ENCODE results near the gene AFDN.

The AFDN gene

DNA sequence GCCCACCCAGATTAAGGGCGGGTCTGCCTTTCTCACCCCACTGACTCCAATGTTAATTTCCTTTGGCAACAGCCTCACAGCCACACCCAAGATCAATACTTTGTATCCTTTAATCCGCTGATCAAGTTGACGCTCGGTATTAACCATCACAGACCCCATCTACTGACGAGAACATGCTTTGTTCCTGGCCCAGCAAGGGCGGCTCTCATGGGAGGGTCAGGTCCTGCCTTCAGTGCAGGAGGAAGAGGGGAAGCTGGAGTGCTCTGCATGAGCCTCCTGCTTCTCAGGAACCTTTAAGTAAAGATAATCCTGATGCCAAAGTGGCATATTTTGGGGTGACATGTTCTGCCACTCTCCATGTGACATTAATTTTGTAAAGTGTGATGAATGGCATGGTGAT lies 179.1 kb downstream of the AFDN start:
- no peak for DNase-seq

DNA sequence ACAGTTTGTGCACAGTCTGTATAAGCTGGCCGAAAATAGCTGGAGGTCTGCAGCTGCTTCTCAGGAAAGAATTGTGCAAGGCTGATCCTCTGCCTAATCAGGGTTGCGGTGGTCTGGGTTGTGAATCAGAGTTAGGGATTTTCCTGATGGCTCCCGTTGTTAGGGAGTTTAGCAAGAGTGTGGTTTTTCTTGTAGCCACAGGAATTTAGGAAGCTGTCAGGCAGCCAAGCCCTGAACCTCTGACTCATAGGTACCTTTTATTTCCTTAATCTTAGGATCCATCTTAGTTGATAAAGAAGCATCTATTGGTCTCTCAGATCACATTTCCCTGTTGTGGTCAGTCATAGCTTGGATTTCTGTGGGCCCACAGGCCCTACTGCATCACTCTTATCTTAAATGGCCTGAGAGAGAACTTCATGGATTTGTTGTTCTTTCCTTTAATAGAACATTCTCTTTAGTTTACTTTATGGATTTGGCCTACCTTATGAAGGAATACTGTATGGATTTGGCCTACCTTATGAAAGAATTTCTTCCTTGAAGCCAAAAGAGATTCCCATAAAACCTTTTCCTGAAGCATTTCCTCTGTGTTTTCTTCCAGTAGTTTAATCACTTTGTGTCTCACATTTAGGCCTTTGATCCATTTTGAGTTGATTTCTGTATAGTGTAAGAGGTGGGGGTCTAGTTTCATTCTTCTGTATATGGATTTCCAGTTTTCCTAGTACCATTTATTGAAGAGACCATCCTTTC lies 181.1 kb downstream of the AFDN start:
- no peak for DNase-seq

DNA sequence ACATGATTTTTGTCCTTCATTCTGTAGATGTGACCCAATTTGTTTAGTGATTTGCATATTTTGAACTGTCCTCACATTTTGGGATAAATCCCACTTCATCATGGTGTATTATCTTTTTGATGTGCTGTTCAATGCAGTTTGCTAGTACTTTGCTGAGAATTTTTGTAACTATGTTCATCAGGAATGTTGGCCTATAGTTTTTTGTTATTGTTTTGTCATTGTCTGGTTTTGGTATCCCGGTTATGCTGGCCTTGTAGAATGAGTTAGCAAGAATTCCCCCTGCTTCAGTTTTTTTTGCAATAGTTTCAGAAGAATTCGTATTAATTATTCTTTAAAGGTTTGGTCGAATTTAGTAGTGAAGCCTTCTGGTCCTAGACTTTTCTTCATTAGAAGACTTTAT lies 182.6 kb downstream of the AFDN start:
- DNase-seq = no peak

DNA sequence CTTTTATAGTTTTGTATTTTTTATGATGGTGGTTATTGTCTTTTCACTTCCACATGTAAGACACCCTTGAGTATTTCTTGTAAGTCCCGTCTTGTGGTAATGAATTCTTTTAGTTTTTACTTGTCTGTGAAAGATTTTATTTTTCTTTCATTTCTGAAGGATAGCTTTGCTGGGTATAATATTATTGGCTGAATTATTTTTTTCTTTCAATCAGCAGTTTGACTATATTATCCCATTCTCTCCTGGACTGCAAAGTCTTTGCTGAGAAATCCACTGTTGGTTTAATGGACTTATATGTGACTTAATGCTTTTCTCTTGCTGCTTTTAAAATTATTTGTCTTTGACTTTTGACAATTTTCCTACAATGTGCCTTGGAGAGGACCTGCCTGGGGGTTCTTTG lies 184.6 kb downstream of the AFDN start:
- DNase-seq = no peak

DNA sequence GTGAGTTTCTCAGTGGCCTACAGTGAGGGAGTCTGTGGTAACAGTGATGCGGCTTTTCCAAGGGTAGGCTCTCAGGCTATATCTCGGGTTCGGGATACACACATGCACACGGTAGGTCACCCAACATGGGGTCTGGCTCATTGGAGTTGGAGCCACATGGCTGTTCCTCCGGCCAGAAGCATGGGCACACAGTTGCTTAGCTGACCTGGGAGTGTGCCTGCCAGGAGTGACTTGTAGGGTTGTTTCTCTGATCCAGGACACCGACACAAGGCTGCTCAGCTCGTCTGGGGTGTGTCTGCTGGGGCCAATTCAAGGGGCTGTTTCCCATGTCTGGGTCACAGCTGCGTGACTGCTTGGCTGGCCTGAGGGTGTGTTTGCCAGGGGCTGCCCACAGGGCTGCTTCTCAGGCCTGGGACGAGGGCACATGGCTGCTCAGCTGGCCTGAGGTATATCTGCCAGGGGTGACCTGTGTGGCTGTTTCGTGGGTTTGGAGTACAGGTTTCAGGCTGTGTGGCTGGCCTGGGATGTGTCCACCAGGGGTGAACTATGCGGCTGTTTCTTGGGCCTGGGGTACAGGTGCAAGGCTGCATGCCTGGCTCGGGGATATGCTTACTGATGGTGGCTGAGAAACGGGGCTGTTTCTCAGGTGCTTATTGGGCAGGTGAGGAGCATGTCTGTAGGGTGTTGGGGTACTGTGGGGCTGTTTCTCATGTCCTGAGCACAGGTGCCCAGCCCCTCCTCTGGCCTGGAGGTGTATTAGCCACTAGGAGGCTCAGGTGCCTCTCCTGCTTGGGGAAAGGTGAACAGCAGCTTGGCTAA lies 185.9 kb downstream of the AFDN start:
- DNase-seq = no peak

DNA sequence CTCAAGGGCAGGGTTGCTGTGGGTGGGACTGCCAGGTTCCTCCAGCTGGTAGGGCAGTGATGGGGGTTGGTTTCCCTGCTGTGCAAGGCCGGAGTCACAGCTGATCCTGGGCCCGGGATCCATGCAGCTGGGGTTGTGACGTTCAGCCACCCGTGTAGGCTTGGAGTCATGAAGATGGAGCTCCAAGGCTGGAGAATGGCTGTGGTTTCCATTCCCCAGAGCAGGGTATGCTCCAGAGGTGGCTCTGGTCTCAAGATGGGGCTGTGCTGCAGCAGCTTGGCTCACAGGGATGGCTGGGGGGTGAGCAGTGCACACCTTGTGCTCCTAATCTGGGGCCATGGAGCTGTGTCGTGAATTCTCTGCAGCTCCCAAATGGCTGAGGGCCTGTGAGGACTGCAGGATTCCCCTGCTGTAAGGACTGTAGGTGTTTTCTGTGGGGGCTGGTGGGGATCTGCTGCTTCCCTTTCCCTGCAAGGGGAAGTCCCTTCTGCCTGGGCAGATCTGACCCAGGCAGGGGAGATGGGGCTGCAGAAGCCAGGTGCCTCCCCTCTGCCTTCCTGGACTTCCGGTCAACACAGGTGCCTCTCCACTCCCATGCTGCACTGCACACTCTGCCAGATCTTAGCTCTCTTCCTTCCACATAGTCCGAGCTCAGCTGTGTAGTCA lies 186.7 kb downstream of the AFDN start:
- no peak for DNase-seq

DNA sequence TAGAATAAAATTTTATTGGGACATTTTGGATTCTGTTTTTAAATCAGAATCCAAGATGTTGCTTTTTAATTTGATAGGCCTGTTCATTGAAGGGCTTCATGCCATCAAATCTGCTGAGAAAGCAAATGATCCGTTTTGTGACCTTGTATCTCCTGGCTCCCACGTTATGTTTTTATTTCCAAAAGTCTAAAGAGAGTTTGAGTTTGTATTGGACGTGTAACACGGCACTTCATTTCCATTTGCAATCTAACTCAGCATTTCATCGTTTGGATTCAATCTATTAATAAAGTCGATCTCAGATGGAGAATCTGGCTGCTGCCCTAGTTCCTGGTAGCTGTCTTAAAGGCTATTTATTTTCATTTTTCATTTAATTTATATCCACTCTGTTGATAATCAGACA lies 187.7 kb downstream of the AFDN start:
- no peak for DNase-seq

DNA sequence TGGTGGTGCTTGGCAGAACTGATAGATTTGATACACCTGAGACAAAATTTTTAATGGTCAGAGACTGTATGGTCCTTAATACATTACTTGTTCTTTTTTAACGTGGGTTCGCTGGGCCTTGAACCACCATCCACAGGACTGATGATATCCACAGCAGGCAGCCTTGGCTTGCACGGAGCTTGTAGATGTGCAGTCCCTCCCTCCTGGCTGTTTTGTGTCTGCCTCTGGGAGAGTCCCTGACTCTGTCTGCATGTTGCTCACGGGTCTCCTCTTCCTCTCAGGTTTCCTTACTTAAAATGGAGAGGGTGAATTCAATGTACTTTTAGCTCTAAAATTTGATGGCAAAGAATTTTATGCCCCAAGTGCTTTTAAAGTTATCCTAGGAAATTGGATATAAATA lies 188.3 kb downstream of the AFDN start:
- no peak for DNase-seq

DNA sequence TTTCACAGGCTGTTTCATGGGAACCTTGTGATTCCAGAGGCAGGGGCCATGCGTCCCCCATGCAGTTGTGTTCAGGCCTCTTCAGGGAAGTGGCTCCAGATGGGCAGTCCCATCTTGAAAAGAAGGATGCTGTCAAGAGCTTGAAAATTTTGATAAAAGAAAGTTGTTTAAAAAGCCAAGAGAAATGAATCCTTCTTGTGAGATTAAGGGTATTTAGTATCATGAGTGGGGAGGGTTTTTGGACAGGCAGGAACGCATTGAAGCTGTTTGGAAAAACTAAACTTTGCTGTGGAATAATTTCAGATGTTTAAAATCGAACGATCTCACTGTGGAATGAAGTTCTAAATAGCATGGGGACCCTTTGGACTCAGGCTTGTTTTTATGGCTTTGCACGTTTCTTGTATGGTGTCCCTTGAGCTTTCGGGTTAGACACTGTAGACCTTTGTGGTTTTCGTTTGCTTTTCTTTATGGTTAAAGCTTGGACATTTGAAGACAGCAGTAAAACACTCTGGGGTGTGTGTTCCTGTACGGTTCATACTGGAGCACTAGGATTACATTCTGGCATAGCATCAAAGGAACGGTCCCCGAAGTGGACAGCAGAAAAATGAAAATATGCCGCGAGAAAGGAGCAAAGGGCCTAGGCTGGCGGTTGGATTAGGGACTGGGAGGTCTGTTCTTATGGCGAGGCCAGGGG lies 188.9 kb downstream of the AFDN start:
- DNase-seq = no peak

DNA sequence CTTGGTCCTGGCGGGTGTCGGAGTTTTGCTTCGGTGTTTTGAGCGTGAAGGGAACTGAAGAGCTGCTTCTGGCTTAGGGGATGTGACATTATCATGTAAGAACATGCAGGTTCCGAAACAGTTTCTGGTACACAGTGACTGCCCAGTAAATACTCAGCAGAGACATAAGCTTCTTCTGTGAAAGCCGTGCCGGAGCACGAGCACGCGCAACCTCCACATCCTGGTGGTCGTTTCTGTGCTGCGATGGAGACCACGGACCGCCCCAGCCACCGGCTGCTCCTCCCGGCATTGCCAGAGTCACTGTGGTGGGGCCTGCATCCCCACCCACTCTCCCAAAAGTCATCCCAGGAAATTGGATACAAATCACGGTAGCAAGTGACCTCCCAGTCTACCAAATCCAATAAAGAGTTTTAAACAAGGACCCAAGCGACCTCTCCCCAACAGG lies 189.5 kb downstream of the AFDN start:
- no peak for DNase-seq

DNA sequence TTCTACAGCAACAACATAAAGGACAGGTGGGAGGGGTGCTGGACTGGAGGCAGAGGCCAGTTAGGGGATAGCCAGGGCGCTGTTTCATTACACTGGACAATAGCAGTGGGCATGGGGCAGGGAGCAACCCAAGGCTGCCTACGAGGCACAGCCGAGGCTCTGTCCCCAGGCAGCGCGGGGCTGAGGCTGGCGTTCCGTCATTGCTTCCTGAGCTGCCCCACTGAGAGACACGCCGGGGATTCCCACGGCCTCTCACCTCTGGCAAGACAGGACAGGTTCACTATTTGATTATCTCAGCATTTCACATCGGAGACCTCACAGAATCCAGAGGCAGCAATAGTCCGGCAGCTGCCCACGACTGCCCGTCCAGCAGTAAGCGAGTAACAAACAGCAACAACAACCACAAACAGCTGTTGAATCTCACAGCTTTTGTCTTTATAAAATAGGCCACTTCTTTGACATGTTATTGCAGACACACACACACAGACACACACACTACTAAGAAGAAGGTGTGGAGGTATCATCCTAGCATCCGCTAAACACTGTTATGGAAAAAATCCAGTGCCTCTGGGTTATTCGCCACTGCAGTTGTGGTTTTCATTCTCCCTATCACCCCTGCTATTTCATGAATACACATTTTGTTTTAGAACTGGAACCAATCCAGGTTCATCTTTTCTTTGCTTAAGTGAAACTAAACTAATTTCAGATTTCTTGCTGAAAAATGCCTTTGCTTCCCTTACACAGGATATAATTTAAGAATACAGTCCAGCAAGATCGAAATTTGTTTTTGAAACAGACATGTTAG lies 190.2 kb downstream of the AFDN start:
- no peak for DNase-seq

DNA sequence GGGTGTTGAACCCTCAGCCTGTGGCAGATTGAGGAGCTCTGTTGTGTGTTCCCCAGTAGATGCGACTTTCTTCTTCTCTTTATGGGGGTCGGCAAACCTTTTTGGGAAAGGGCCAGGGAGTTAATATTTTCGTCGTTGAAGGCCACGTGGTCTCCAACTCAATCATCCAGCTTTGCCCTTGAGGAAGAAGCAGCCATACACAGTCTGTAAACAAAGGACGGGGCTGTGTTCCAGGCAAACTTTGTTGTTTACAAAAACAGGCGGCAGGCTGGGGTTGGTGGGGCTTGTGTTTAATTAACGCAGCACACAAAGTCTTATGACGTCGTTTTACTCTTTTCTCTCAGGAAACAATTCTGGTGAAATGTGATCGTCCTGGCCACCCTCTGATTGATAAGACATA lies 190.9 kb downstream of the AFDN start:
- DNase-seq = no peak

DNA sequence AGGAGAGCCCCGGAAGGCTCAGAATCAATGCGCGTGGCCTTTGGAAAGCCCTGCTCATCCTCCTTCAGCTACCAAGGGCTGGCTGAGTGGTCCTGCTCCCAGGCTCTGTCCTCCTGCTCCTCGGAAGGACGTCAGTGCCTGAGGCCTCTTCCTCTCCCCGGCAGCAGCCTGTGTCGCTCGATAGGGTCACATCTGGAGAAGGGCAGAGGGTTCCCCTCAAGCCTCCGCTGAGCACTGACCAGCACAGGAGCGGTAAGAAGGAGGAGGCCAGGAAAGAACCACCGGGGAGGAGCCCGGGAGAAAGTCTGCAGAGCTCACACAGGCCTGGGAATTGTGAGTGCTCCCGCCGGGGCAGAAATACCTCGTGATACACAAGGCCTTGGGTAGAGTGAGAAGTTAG lies 192.0 kb downstream of the AFDN start:
- no peak for DNase-seq

DNA sequence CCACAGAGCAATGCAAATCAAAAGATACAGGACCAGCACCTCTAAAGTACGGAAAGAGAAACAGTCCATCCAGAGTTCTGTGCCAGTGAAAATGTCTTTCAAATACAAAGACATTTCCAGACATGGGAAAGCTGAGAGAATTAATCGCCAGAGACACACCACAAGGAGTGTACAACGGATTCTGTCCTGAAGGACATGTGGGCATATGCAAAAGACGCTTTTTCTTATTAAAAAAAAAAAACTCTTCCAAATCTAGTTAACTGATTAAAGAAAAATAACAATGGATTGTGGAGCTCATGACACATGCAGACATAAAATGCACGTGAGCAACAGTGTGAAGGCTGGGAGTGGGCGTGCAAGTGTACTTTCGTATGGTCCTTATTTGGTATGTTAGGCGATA lies 193.5 kb downstream of the AFDN start:
- DNase-seq = no peak

DNA sequence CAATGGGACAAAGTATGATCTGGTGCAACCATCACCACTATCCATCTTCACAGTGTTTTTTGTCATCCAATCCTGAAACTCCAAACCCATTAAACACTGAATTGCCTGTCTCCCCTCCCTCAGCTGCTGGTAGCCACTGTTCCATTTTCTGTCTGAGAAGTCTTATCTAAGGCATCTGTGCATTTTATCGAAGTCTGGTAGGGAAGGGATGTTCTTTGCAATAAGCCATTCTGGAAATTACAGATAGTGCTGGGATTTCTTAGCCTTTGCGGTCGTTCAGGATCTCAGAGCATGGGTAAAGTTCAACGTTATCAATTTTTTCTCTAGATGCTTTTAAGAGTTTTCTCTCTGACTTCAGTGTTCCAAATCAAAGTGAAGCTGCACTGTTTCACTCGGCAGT lies 194.9 kb downstream of the AFDN start:
- DNase-seq = no peak

Measured in activated CD4-positive, alpha-beta T cell treated with anti-CD3 and anti-CD28 coated beads, Interleukin-2, Interleukin-6, amounts not matched to agents 100 ng/mL and 50 ng/mL, durations not matched to agents 16 hours and 8 hours (primary cell).